GM21576 (cell line): ENCODE results near the gene CARS2.
A peak's percentile ranks its signal among the peaks of the same experiment; 100 is the strongest.
"Not testable (repeated sequence)": the region's sequence is repeated elsewhere in the genome, so short reads cannot be mapped to it uniquely, and the experiment has no call there.

Source experiments
- ATAC-seq: cut with Tn5 transposase; IDR thresholded peaks from one replicate; pipeline ENCODE4 v1.9.1; 2021; ENCODE audit warnings: mild to moderate bottlenecking, moderate library complexity; ENCODE audit not compliant: unreplicated experiment

Gene CARS2

GRCh38 chr13:110620596-110620995 is 85.3 kb downstream of the CARS2 start:
- ATAC-seq, result no peak

GRCh38 chr13:110618780-110619179 is 87.1 kb downstream of the CARS2 start:
- ATAC-seq, result no peak

GRCh38 chr13:110618167-110618566 is 87.7 kb downstream of the CARS2 start:
- no peak for ATAC-seq

- ATAC-seq, result no peak
Measured at GRCh38 chr13:110617321-110618072, 88.4 kb downstream of the CARS2 start.

GRCh38 chr13:110616103-110617101 is 89.5 kb downstream of the CARS2 start:
- ATAC-seq, result peak; percentile 51

- ATAC-seq, result peak; percentile 62
Measured at GRCh38 chr13:110615322-110616102, 90.4 kb downstream of the CARS2 start, which contains the start of gene NAXD. TSS of gene NAXD (plus strand) at chr13:110615545. CDS start at chr13:110615602, 57 bp downstream.

GRCh38 chr13:110615005-110615321 is 91.0 kb downstream of the CARS2 start:
- no peak for ATAC-seq

- ATAC-seq, result peak; percentile 42
Measured at GRCh38 chr13:110610955-110611595, 94.8 kb downstream of the CARS2 start.

GRCh38 chr13:110607675-110608224 is 98.2 kb downstream of the CARS2 start:
- ATAC-seq, result no peak

- ATAC-seq, result not testable (repeated sequence)
Measured at GRCh38 chr13:110606281-110606680, 99.6 kb downstream of the CARS2 start.

GRCh38 chr13:110605132-110605531 is 100.8 kb downstream of the CARS2 start:
- ATAC-seq, result no peak

GRCh38 chr13:110600980-110601379 is 104.9 kb downstream of the CARS2 start:
- ATAC-seq, result no peak

GRCh38 chr13:110600261-110600819 is 105.6 kb downstream of the CARS2 start:
- ATAC-seq, result no peak

GRCh38 chr13:110597041-110597689 is 108.8 kb downstream of the CARS2 start:
- no peak for ATAC-seq

GRCh38 chr13:110593430-110594130 is 112.3 kb downstream of the CARS2 start:
- ATAC-seq, result peak; percentile 83

GRCh38 chr13:110592665-110593064 is 113.3 kb downstream of the CARS2 start:
- ATAC-seq, result no peak
